H1 (cell line): Measurements from ENCODE around the gene PGRMC1. TPM values are rescaled to one million over a fixed set of nuclear protein-coding genes. Genes with fewer than 3 reads are reported as not detected.

Experiments
- CTCF ChIA-PET: fragments of 300-600 bp; sonication (Branson Sonifier 250); formaldehyde crosslinking; loops from one replicate; lab custom pipeline; 2021; ENCODE audit not compliant: partially characterized antibody; lab: Charles Lee
- POLR2A ChIA-PET: fragments of 300-600 bp; sonication (Branson Sonifier 250); formaldehyde crosslinking; loops from one replicate; lab custom pipeline; 2021; ENCODE audit warnings: inconsistent platforms; ENCODE audit not compliant: partially characterized antibody; lab: Charles Lee
- DNase-seq, 2 experiments: peaks; one replicate each; pipeline versions ENCODE4 v3.0.0 to v3.0.0-alpha.2; 2010 to 2022; ENCODE audit warnings: low spot score in 2 of 2, low read depth in 1 of 2, mixed read lengths in 1 of 2
- FAIRE-seq: peaks from 2 replicates; lab custom pipeline; 2011; peaks lifted over from hg19 to GRCh38; lab: Jason Lieb, UNC
- H2AFZ ChIP-seq: 2 replicates; pipeline ENCODE4 v1.8.1; 2012; ENCODE audit warnings: low read length, inconsistent platforms
- H2AK5ac ChIP-seq: 2 replicates; pipeline ENCODE4 v1.6.1; 2013; ENCODE audit warnings: low read depth, low read length
- H2BK120ac ChIP-seq: replicated peaks from 2 replicates; pipeline ENCODE3; 2013; ENCODE audit warnings: low read depth, low read length, inconsistent platforms
- H2BK12ac ChIP-seq: 2 replicates; pipeline ENCODE4 v1.6.1; 2013; ENCODE audit warnings: low read depth, low read length
- H2BK15ac ChIP-seq: 2 replicates; pipeline ENCODE4 v1.6.1; 2013; ENCODE audit warnings: low read length
- H2BK20ac ChIP-seq: 2 replicates; pipeline ENCODE4 v1.6.1; 2013; ENCODE audit warnings: low read length
- H2BK5ac ChIP-seq: 2 replicates; pipeline ENCODE4 v1.6.1; 2013; ENCODE audit warnings: low read depth, low read length
- H3K14ac ChIP-seq: 2 replicates; pipeline ENCODE4 v1.6.1; 2013; ENCODE audit warnings: inconsistent platforms; ENCODE audit not compliant: insufficient read length
- H3K18ac ChIP-seq: 2 replicates; pipeline ENCODE4 v1.6.1; 2013; ENCODE audit warnings: low read length; ENCODE audit errors: extremely low read depth
- H3K23ac ChIP-seq: 2 replicates; pipeline ENCODE4 v1.6.1; 2013; ENCODE audit warnings: inconsistent platforms; ENCODE audit not compliant: insufficient read length
- H3K23me2 ChIP-seq: 2 replicates; pipeline ENCODE4 v1.6.1; 2013; ENCODE audit warnings: low read depth, low read length
- H3K27ac ChIP-seq: 2 replicates; pipeline ENCODE4 v1.6.1; 2011; ENCODE audit warnings: low read depth, low read length, inconsistent platforms
- H3K27me3 ChIP-seq, 4 experiments: replicated peaks in 1 of 4; 1 replicate in 1 of 4; 2 replicates in 3 of 4; pipeline versions ENCODE4 v1.6.1 to v1.8.1; 2011 to 2013; ENCODE audit warnings: low read length in 3 of 4, mild to moderate bottlenecking in 3 of 4, inconsistent platforms in 2 of 4, mixed read lengths in 2 of 4, moderate library complexity in 1 of 4; ENCODE audit not compliant: control insufficient read depth in 3 of 4, insufficient read depth in 3 of 4; ENCODE audit errors: extremely low read depth in 1 of 4
- H3K36me3 ChIP-seq, 4 experiments: 2 replicates each; pipeline versions ENCODE4 v1.6.1 to v1.8.1; 2011 to 2013; ENCODE audit warnings: mild to moderate bottlenecking in 4 of 4, low read length in 3 of 4, moderate library complexity in 2 of 4, control low read depth in 1 of 4, inconsistent platforms in 1 of 4; ENCODE audit not compliant: insufficient read depth in 4 of 4, control insufficient read depth in 2 of 4
- H3K4ac ChIP-seq: replicated peaks from 2 replicates; pipeline ENCODE3; 2013; ENCODE audit warnings: low read length, low read depth, mixed read lengths, inconsistent platforms; ENCODE audit not compliant: insufficient read length
- H3K4me1 ChIP-seq, 4 experiments: replicated peaks in 1 of 4; 1 replicate in 1 of 4; 2 replicates in 3 of 4; pipeline versions ENCODE4 v1.6.1 to v1.8.1; 2011 to 2013; ENCODE audit warnings: low read length in 3 of 4, inconsistent platforms in 2 of 4, mixed read lengths in 1 of 4; ENCODE audit not compliant: insufficient read depth in 4 of 4, control insufficient read depth in 3 of 4
- H3K4me2 ChIP-seq, 2 experiments: 2 replicates each; pipeline versions ENCODE4 v1.6.1 to v1.8.1; 2011 to 2013; ENCODE audit warnings: low read depth in 2 of 2, low read length in 2 of 2, control low read depth in 1 of 2, inconsistent platforms in 1 of 2, mild to moderate bottlenecking in 1 of 2; ENCODE audit not compliant: insufficient read depth in 1 of 2
- H3K4me3 ChIP-seq, 4 experiments: fragments of 200-600, 300-600 bp in 1 of 4; sonication (generic), shearing (Covaris generic), sonication (Bioruptor Twin) in 1 of 4; 2 replicates each; pipeline versions ENCODE4 v1.5.1 to v1.8.1; 2011 to 2016; ENCODE audit warnings: low read length in 4 of 4, low read depth in 3 of 4, control low read depth in 2 of 4, inconsistent platforms in 2 of 4, mild to moderate bottlenecking in 2 of 4, mixed read lengths in 1 of 4, moderate library complexity in 1 of 4; ENCODE audit not compliant: insufficient read depth in 2 of 4; ENCODE audit errors: extremely low read depth in 1 of 4
- H3K56ac ChIP-seq: replicated peaks from 2 replicates; pipeline ENCODE3; 2013; ENCODE audit warnings: low read depth, mild to moderate bottlenecking, mixed read lengths, low read length, inconsistent platforms; ENCODE audit not compliant: insufficient read length
- H3K79me1 ChIP-seq: 2 replicates; pipeline ENCODE4 v1.6.1; 2013; ENCODE audit warnings: low read depth, low read length, control low read depth
- H3K79me2 ChIP-seq, 2 experiments: 2 replicates each; pipeline versions ENCODE4 v1.6.1 to v1.8.1; 2012 to 2013; ENCODE audit warnings: low read length in 2 of 2, mild to moderate bottlenecking in 2 of 2, inconsistent platforms in 1 of 2; ENCODE audit not compliant: insufficient read depth in 2 of 2, control insufficient read depth in 1 of 2
- H3K9ac ChIP-seq, 4 experiments: replicated peaks in 1 of 4; 1 replicate in 1 of 4; 2 replicates in 3 of 4; pipeline versions ENCODE4 v1.6.1 to v1.8.1; 2011 to 2013; ENCODE audit warnings: low read depth in 3 of 4, low read length in 3 of 4, control low read depth in 2 of 4, mild to moderate bottlenecking in 2 of 4, moderate library complexity in 2 of 4, inconsistent platforms in 1 of 4; ENCODE audit errors: extremely low read depth in 1 of 4
- H3K9me3 ChIP-seq, 2 experiments: 2 replicates each; pipeline versions ENCODE4 v1.6.1 to v1.8.1; 2012 to 2013; ENCODE audit warnings: mild to moderate bottlenecking in 2 of 2, moderate library complexity in 2 of 2, control low read depth in 1 of 2, inconsistent platforms in 1 of 2, low read depth in 1 of 2, low read length in 1 of 2, mixed read lengths in 1 of 2; ENCODE audit not compliant: insufficient read depth in 2 of 2
- H4K20me1 ChIP-seq, 2 experiments: replicated peaks in 1 of 2; 2 replicates each; pipeline versions ENCODE3 to v1.8.1; 2011 to 2013; ENCODE audit warnings: inconsistent platforms in 2 of 2, low read length in 2 of 2, mild to moderate bottlenecking in 1 of 2; ENCODE audit not compliant: insufficient read depth in 2 of 2, control insufficient read depth in 1 of 2
- H4K5ac ChIP-seq: 2 replicates; pipeline ENCODE4 v1.6.1; 2013; ENCODE audit warnings: low read length, low read depth, mixed read lengths, inconsistent platforms; ENCODE audit not compliant: insufficient read length
- H4K8ac ChIP-seq: 2 replicates; pipeline ENCODE4 v1.8.0; 2013; ENCODE audit warnings: mild to moderate bottlenecking, moderate library complexity, low read length, inconsistent platforms; ENCODE audit not compliant: insufficient read depth; ENCODE audit errors: extremely low read depth
- H4K91ac ChIP-seq: replicated peaks from 2 replicates; pipeline ENCODE3; 2013; ENCODE audit warnings: low read length, mixed read lengths, inconsistent platforms; ENCODE audit not compliant: insufficient read length
- BRCA1 ChIP-seq: IDR thresholded peaks from 2 replicates; pipeline ENCODE4 v1.6.1; 2012; ENCODE audit warnings: low read depth, low read length, improper control_type of control experiment
- PHF8 ChIP-seq: fragments of 200-600 bp; sonication (generic); conservative IDR thresholded peaks from 2 replicates; pipeline ENCODE4 v1.7.1; 2012; ENCODE audit warnings: low read depth, mild to moderate bottlenecking, inconsistent platforms, low read length, moderate library complexity
- RAD21 ChIP-seq, 2 experiments: IDR thresholded peaks in 1 of 2; conservative IDR thresholded peaks in 1 of 2; 2 replicates each; pipeline ENCODE4 v1.6.1; 2011; ENCODE audit warnings: low read depth in 2 of 2, low read length in 2 of 2, improper control_type of control experiment in 1 of 2, inconsistent platforms in 1 of 2, mild to moderate bottlenecking in 1 of 2, moderate library complexity in 1 of 2
- RXRA ChIP-seq: IDR thresholded peaks from 2 replicates; pipeline ENCODE4 v1.6.1; 2011; ENCODE audit warnings: low read depth, mild to moderate bottlenecking, low read length, moderate library complexity; ENCODE audit not compliant: insufficient read depth
- SRF ChIP-seq: IDR thresholded peaks from 2 replicates; pipeline ENCODE4 v1.6.1; 2011; ENCODE audit warnings: mild to moderate bottlenecking, low read depth, low read length, moderate library complexity
- TAF7 ChIP-seq: optimal IDR thresholded peaks from 2 replicates; pipeline ENCODE3; 2011; ENCODE audit warnings: low read depth, mild to moderate bottlenecking, inconsistent platforms, low read length, moderate library complexity, borderline replicate concordance
- WGBS, 2 experiments: shearing (Covaris generic) in 1 of 2; methylation state at CpG; one replicate each; pipeline versions ENCODE4 v1.1.6 to v1.1.7; 2013 to 2015; ENCODE audit warnings: low lambda C conversion rate in 2 of 2, mixed read lengths in 2 of 2, inconsistent platforms in 1 of 2, low coverage in 1 of 2, missing lambda C conversion rate in 1 of 2; ENCODE audit not compliant: insufficient replicate concordance in 2 of 2, insufficient coverage in 1 of 2, insufficient read length in 1 of 2; ENCODE audit errors: extremely low coverage in 1 of 2, missing lambda C conversion rate in 1 of 2; 5-methylcytosine and 5-hydroxymethylcytosine counted together
- polyA plus RNA-seq, 7 experiments: library from polyadenylated mRNA; depleted of rRNA in 3 of 7; stranded (reverse) in 5 of 7; unstranded in 2 of 7; fragments of >200 nt in 5 of 7; fragments of 200-250 nt in 2 of 7; gene quantifications; 1 replicate in 5 of 7; 2 replicates in 1 of 7; 4 replicates in 1 of 7; pipeline versions ENCODE4 v1.2.1 to v1.2.3, GENCODE V29; 2011 to 2013; ENCODE audit warnings: missing spikeins in 2 of 7, mixed read lengths in 2 of 7
- total RNA-seq: library from RNA; stranded (reverse); fragmentation: NEBNext Ultra II Directional; extraction: Animal tissue kit (Norgen Biotek cat#: 25700); gene quantifications from 2 replicates; pipeline ENCODE4 v1.2.1, GENCODE V29; 2021

PGRMC1 gene
- total and polyA plus RNA-seq, 2 of the 8 experiments (the other 6 are each of a cell fraction or from before 2014, with no cell fraction given), result 127 to 248 TPM

DNA sequence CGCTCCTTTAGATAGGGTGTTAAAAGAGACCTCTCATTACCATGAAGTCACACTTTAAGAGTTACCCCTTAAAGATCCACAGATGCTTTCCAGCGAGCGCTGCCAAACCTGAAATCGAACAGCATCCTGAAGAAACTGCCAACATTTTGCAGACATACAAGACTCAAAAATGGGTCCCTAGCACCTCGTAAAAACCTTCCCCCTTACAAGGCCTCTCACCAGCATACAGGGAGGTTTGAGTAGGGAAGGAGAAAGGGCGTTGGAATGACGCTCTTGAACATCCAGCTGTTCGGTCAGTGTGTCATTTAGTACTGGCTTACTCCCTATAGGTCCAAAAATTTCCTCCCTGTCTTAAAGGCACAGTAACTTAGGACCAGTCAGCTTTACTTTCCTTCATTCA is 45.3 kb upstream of the PGRMC1 start:
- Histone ChIP-seq H2BK12ac (no peak overlapping the region), H3K9me3 (no peaks in the 10 kb centered on the region), H3K79me2 (no peaks in the 10 kb centered on the region), H2BK15ac (no peak overlapping the region), H3K14ac (no peak overlapping the region), H3K18ac (no peak overlapping the region), H3K4me1 (no peaks in the 10 kb centered on the region), H3K23ac (no peak overlapping the region), H3K4ac (no peak overlapping the region), H2BK120ac (no peak overlapping the region), H4K91ac (no peak overlapping the region), H4K8ac (no peak overlapping the region), H2AFZ (no peak overlapping the region), H3K9ac (no peak overlapping the region), H3K56ac (no peak overlapping the region), H2AK5ac (no peak overlapping the region), H3K36me3 (no peaks in the 10 kb centered on the region), H3K27me3 (no peaks in the 10 kb centered on the region), H3K4me2 (no peak overlapping the region), H3K27ac (no peak overlapping the region), H3K4me3 (no peak overlapping the region), H4K20me1 (no peaks in the 10 kb centered on the region), H2BK20ac (no peak overlapping the region), H2BK5ac (no peak overlapping the region), H4K5ac (no peak overlapping the region), H3K79me1 (no peaks in the 10 kb centered on the region), H3K23me2 (no peaks in the 10 kb centered on the region)
- ChIA-PET POLR2A (interaction anchor here (0.9 kb wide), 1 partner anchor 45 kb away, joined by 3 read pairs; no protein-coding TSS in a partner anchor), CTCF (interaction anchor here (1.1 to 1.3 kb wide), 2 partner anchors 45 to 72 kb away, joined by 3 to 5 read pairs; no protein-coding TSS in a partner anchor)
- FAIRE-seq (no peak), DNase-seq (no peak)
- WGBS, 2 experiments, result 97% methylated on average over 5 of the region's 8 CpGs; no CpG with 5 or more reads in 1 of the 2 experiments
- TF ChIP-seq BRCA1 (no peak), PHF8 (no peak), RXRA (no peak), SRF (no peak), TAF7 (no peak), RAD21 (IDR thresholded peaks at IDR 0.05 in 1 of 2, conservative IDR thresholded peaks at IDR 0.05 in 1 of 2; ENCODE audit: low read depth in 2 of 2, low read length in 2 of 2) (no peak)
